Chondrocyte (in vitro differentiated cells): ENCODE measurements around the gene LGALS12. TPM values are rescaled to one million over a fixed set of nuclear protein-coding genes. Genes with fewer than 3 reads are reported as not detected.

Source experiments
- DNase-seq: peaks from one replicate; pipeline ENCODE4 v3.0.0; 2021; ENCODE audit warnings: mixed read lengths, low spot score
- H3K27ac Mint-ChIP-seq: one replicate; pipeline ENCODE4 v1.8.0; 2021; ENCODE audit warnings: mild to moderate bottlenecking, moderate library complexity, mixed read lengths; ENCODE audit not compliant: unreplicated experiment
- H3K27me3 Mint-ChIP-seq: 2 replicates; pipeline ENCODE4 v1.8.0; 2021; ENCODE audit warnings: low read depth, mixed read lengths
- H3K36me3 Mint-ChIP-seq: 2 replicates; pipeline ENCODE4 v1.8.0; 2021; ENCODE audit warnings: low read depth, mixed read lengths
- H3K4me1 Mint-ChIP-seq: 2 replicates; pipeline ENCODE4 v1.8.0; 2021; ENCODE audit warnings: low read depth, mild to moderate bottlenecking, mixed read lengths
- H3K4me3 Mint-ChIP-seq: one replicate; pipeline ENCODE4 v1.8.0; 2021; ENCODE audit warnings: mild to moderate bottlenecking, moderate library complexity, mixed read lengths; ENCODE audit not compliant: unreplicated experiment
- H3K9me3 Mint-ChIP-seq: 2 replicates; pipeline ENCODE4 v1.8.0; 2021; ENCODE audit warnings: low read depth, mixed read lengths
- total RNA-seq: library from RNA; stranded (reverse); gene quantifications from 3 replicates; pipeline ENCODE4 v1.2.1, GENCODE V29; 2021
- TF ChIP-seq, protein P1 (sequence below): fragments of 200-600 bp; sonication (generic); IDR thresholded peaks from 2 replicates; pipeline ENCODE4 v1.5.0; 2021; ENCODE audit warnings: antibody characterized with exemption, mild to moderate bottlenecking, moderate library complexity

LGALS12 gene
- total RNA-seq, 1 donor from 2014 or later: not detected

DNA sequence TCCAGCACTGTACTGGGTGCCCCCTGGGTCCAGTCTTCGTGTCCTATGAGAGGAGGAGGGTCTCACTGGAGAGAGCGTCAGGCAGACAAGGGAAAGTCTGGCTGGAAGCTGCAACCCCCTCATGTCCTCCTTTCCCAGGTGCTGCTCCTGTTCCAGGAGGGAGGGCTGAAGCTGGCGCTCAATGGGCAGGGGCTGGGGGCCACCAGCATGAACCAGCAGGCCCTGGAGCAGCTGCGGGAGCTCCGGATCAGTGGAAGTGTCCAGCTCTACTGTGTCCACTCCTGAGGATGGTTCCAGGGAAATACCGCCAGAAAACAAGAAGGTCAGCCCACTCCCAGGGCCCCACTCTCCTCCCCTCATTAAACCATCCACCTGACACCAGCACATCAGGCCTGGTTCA, 10.2 kb downstream of the LGALS12 start:
- Mint-ChIP-seq H3K4me3 (no peak overlapping the region), H3K27ac (no peak overlapping the region), H3K9me3 (no peaks in the 10 kb centered on the region), H3K36me3 (no peaks in the 10 kb centered on the region), H3K27me3 (peaks cover 3% of the 10 kb centered on the region), H3K4me1 (peaks cover 8% of the 10 kb centered on the region)
- TF ChIP-seq, protein P1, sequence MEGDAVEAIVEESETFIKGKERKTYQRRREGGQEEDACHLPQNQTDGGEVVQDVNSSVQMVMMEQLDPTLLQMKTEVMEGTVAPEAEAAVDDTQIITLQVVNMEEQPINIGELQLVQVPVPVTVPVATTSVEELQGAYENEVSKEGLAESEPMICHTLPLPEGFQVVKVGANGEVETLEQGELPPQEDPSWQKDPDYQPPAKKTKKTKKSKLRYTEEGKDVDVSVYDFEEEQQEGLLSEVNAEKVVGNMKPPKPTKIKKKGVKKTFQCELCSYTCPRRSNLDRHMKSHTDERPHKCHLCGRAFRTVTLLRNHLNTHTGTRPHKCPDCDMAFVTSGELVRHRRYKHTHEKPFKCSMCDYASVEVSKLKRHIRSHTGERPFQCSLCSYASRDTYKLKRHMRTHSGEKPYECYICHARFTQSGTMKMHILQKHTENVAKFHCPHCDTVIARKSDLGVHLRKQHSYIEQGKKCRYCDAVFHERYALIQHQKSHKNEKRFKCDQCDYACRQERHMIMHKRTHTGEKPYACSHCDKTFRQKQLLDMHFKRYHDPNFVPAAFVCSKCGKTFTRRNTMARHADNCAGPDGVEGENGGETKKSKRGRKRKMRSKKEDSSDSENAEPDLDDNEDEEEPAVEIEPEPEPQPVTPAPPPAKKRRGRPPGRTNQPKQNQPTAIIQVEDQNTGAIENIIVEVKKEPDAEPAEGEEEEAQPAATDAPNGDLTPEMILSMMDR: no peak
- DNase-seq: no peak

DNA sequence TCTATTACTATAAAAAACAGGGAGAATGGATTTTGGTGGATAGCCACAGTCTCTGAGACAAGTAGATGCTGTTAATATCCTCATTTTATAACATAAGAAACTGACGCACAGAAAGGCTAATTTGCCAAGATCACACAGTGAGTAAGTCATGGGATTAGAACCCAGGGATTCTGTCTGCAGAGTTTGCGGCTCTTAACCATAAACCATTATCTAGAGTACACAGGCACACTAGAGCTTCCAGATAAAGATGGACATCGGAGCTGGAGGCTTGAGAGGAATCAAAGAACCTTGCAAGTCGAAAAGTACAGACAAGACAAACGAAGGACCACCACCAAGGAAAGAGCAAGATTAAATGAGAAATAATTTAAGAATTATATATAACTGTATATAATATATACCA, 11.3 kb downstream of the LGALS12 start:
- Mint-ChIP-seq H3K27me3 (peaks cover 7% of the 10 kb centered on the region), H3K4me1 (peaks cover 6% of the 10 kb centered on the region), H3K4me3 (no peak overlapping the region), H3K9me3 (no peaks in the 10 kb centered on the region), H3K27ac (no peak overlapping the region), H3K36me3 (no peaks in the 10 kb centered on the region)
- no peak for DNase-seq
- TF ChIP-seq, protein P1: no peak

DNA sequence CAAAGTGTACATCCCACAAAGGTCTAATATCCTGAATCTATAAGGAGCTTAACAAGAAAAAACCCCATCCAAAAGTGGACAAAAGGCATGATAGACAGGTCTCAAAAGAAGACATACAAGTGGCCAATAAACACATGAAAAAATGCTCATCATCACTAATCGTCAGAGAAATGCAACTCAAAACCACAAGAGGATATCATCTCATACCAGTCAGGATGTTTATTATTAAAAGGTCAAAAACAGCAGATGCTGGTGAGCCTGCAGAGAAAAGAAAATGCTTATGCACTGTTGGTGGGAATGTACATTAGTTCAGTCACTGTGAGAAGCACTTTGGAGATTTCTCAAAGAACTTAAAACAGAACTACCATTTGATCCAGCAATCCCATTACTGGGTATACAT, 12.7 kb downstream of the LGALS12 start:
- peaks cover under 1% of the 10 kb centered on the region for H3K36me3 Mint-ChIP-seq
- H3K4me1 Mint-ChIP-seq: peaks cover 6% of the 10 kb centered on the region
- peaks cover 2% of the 10 kb centered on the region for H3K9me3 Mint-ChIP-seq
- TF ChIP-seq, protein P1: no peak
- no peak for DNase-seq
- no peak overlapping the region for H3K27ac Mint-ChIP-seq
- no peak overlapping the region for H3K4me3 Mint-ChIP-seq
- peaks cover 14% of the 10 kb centered on the region for H3K27me3 Mint-ChIP-seq

DNA sequence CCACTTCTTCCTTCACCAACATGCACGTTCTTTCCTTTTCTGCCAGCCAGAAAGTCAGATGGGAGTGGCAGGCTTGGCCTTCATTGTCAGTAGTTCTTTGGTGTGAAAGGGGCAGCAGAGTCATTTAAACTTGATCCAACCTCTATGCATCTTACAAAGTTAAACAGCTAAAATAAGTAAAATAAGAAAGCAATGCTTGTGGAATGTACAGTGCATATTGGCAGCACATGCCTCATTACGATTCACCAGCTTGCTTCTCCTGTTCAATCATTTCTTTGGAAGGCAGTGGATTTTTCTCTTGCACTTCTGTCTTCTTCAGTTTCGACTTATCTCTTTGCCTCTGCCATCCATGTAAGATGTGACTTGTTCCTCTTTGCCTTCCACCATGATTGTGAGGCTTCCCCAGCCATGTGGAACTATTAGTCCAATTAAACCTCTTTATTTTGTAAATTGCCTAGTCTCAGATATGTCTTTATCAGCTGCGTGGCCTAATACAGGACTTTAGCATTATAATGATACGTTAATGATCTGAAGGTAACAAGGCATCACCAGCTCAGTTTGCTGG, 14.8 kb downstream of the LGALS12 start:
- peaks cover 6% of the 10 kb centered on the region for H3K4me1 Mint-ChIP-seq
- TF ChIP-seq, protein P1: no peak
- H3K27ac Mint-ChIP-seq: no peak overlapping the region
- DNase-seq: no peak
- peaks cover 3% of the 10 kb centered on the region for H3K9me3 Mint-ChIP-seq
- peaks cover 22% of the 10 kb centered on the region for H3K27me3 Mint-ChIP-seq
- H3K36me3 Mint-ChIP-seq: peaks cover 2% of the 10 kb centered on the region
- no peak overlapping the region for H3K4me3 Mint-ChIP-seq

DNA sequence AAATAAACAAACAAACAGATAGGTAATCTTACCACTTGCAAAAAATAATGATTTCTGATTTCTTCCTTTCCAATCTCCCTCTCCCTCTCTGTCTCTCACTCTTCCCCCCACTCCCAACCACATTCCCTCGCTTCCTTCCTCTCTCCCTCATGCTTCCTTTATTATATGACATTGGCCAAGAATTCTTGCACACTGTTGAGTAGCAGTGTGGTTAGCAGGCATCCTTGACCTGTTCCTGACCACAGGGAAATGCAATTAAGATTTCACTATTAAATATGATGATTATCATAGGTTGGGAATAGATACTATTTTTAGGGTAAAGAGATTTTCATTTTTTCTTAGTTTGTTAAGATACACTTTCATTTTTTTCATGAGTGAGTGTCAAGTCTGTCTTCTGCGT, 16.0 kb downstream of the LGALS12 start:
- Mint-ChIP-seq H3K4me3 (no peak overlapping the region), H3K27ac (no peak overlapping the region), H3K27me3 (peaks cover 25% of the 10 kb centered on the region), H3K4me1 (peaks cover 6% of the 10 kb centered on the region), H3K9me3 (peaks cover 4% of the 10 kb centered on the region), H3K36me3 (peaks cover 2% of the 10 kb centered on the region)
- no peak for DNase-seq
- TF ChIP-seq, protein P1: no peak
